Measurements from ENCODE around the gene ITSN2.
"Not testable (repeated sequence)": the region's sequence is repeated elsewhere in the genome, so short reads cannot be mapped to it uniquely, and the experiment has no call there.

ITSN2 gene

GRCh38 chr2:24206714-24207113, 153.6 kb downstream of the ITSN2 start:
- no peak overlapping the region for H3K4me3 ChIP-seq (ENCODE audit: low read length)
- no peaks in the 10 kb centered on the region for H3K9me3 ChIP-seq (ENCODE audit: control insufficient read depth, low read depth, low read length)
- H3K27me3 ChIP-seq (ENCODE audit: control insufficient read depth, insufficient read depth, low read length) = no peaks in the 10 kb centered on the region
- H3K27ac ChIP-seq (ENCODE audit: low read length) = no peak overlapping the region
- H3K36me3 ChIP-seq (ENCODE audit: control insufficient read depth, low read depth, low read length) = no peaks in the 10 kb centered on the region
- H3K4me1 ChIP-seq (ENCODE audit: control insufficient read depth, low read depth, low read length) = no peaks in the 10 kb centered on the region
- no peak overlapping the region for H3K9ac ChIP-seq (ENCODE audit: low read length)

GRCh38 chr2:24206242-24206641, 154.1 kb downstream of the ITSN2 start:
- no peak overlapping the region for H3K27ac ChIP-seq (ENCODE audit: low read length)

GRCh38 chr2:24205131-24205530, 155.2 kb downstream of the ITSN2 start:
- no peak overlapping the region for H3K27ac ChIP-seq (ENCODE audit: low read length)
- no peaks in the 10 kb centered on the region for H3K9me3 ChIP-seq (ENCODE audit: control insufficient read depth, low read depth, low read length)
- no peaks in the 10 kb centered on the region for H3K4me1 ChIP-seq (ENCODE audit: control insufficient read depth, low read depth, low read length)
- no peak overlapping the region for H3K4me3 ChIP-seq (ENCODE audit: low read length)
- H3K9ac ChIP-seq (ENCODE audit: low read length) = no peak overlapping the region
- H3K36me3 ChIP-seq (ENCODE audit: control insufficient read depth, low read depth, low read length) = no peaks in the 10 kb centered on the region
- no peaks in the 10 kb centered on the region for H3K27me3 ChIP-seq (ENCODE audit: control insufficient read depth, insufficient read depth, low read length)

More at GRCh38 chr2:24206242-24206641, 154.1 kb downstream of the ITSN2 start:
- Histone ChIP-seq H3K9me3 (ENCODE audit: control insufficient read depth, low read depth, low read length) (no peaks in the 10 kb centered on the region), H3K4me1 (ENCODE audit: control insufficient read depth, low read depth, low read length) (no peaks in the 10 kb centered on the region), H3K9ac (ENCODE audit: low read length) (no peak overlapping the region), H3K4me3 (ENCODE audit: low read length) (no peak overlapping the region), H3K36me3 (ENCODE audit: control insufficient read depth, low read depth, low read length) (no peaks in the 10 kb centered on the region), H3K27me3 (ENCODE audit: control insufficient read depth, insufficient read depth, low read length) (no peaks in the 10 kb centered on the region)

- H3K4me3 ChIP-seq (ENCODE audit: low read length) = no peak overlapping the region
- no peaks in the 10 kb centered on the region for H3K36me3 ChIP-seq (ENCODE audit: control insufficient read depth, low read depth, low read length)
- H3K4me1 ChIP-seq (ENCODE audit: control insufficient read depth, low read depth, low read length) = no peaks in the 10 kb centered on the region
- no peak overlapping the region for H3K9ac ChIP-seq (ENCODE audit: low read length)
- no peaks in the 10 kb centered on the region for H3K9me3 ChIP-seq (ENCODE audit: control insufficient read depth, low read depth, low read length)
- no peak overlapping the region for H3K27ac ChIP-seq (ENCODE audit: low read length)
- H3K27me3 ChIP-seq (ENCODE audit: control insufficient read depth, insufficient read depth, low read length) = no peaks in the 10 kb centered on the region
Observed at GRCh38 chr2:24204505-24204904, 155.8 kb downstream of the ITSN2 start.

GRCh38 chr2:24203787-24204150, 156.6 kb downstream of the ITSN2 start:
- no peaks in the 10 kb centered on the region for H3K4me1 ChIP-seq (ENCODE audit: control insufficient read depth, low read depth, low read length)
- no peak overlapping the region for H3K27ac ChIP-seq (ENCODE audit: low read length)
- no peak overlapping the region for H3K9ac ChIP-seq (ENCODE audit: low read length)
- H3K4me3 ChIP-seq (ENCODE audit: low read length) = no peak overlapping the region
- H3K27me3 ChIP-seq (ENCODE audit: control insufficient read depth, insufficient read depth, low read length) = no peaks in the 10 kb centered on the region
- no peaks in the 10 kb centered on the region for H3K9me3 ChIP-seq (ENCODE audit: control insufficient read depth, low read depth, low read length)
- no peaks in the 10 kb centered on the region for H3K36me3 ChIP-seq (ENCODE audit: control insufficient read depth, low read depth, low read length)

- Histone ChIP-seq H3K27me3 (ENCODE audit: control insufficient read depth, insufficient read depth, low read length) (no peaks in the 10 kb centered on the region), H3K27ac (ENCODE audit: low read length) (no peak overlapping the region), H3K9ac (ENCODE audit: low read length) (no peak overlapping the region), H3K36me3 (ENCODE audit: control insufficient read depth, low read depth, low read length) (no peaks in the 10 kb centered on the region), H3K4me3 (ENCODE audit: low read length) (no peak overlapping the region), H3K4me1 (ENCODE audit: control insufficient read depth, low read depth, low read length) (no peaks in the 10 kb centered on the region), H3K9me3 (ENCODE audit: control insufficient read depth, low read depth, low read length) (no peaks in the 10 kb centered on the region)
Observed at GRCh38 chr2:24203029-24203786, 157.1 kb downstream of the ITSN2 start.

GRCh38 chr2:24200799-24201198, 159.5 kb downstream of the ITSN2 start:
- Histone ChIP-seq H3K9me3 (ENCODE audit: control insufficient read depth, low read depth, low read length) (no peaks in the 10 kb centered on the region), H3K4me1 (ENCODE audit: control insufficient read depth, low read depth, low read length) (no peaks in the 10 kb centered on the region), H3K36me3 (ENCODE audit: control insufficient read depth, low read depth, low read length) (no peaks in the 10 kb centered on the region), H3K4me3 (ENCODE audit: low read length) (no peak overlapping the region), H3K9ac (ENCODE audit: low read length) (no peak overlapping the region), H3K27ac (ENCODE audit: low read length) (no peak overlapping the region), H3K27me3 (ENCODE audit: control insufficient read depth, insufficient read depth, low read length) (no peaks in the 10 kb centered on the region)

GRCh38 chr2:24199968-24200590, 160.3 kb downstream of the ITSN2 start:
- H3K9ac ChIP-seq (ENCODE audit: low read length) = no peak overlapping the region
- H3K4me3 ChIP-seq (ENCODE audit: low read length) = no peak overlapping the region
- H3K27ac ChIP-seq (ENCODE audit: low read length) = no peak overlapping the region

GRCh38 chr2:24197213-24197612, 163.1 kb downstream of the ITSN2 start:
- not testable (repeated sequence) for H3K4me1 ChIP-seq (ENCODE audit: control insufficient read depth, low read depth, low read length); H3K9ac ChIP-seq (ENCODE audit: low read length); H3K9me3 ChIP-seq (ENCODE audit: control insufficient read depth, low read depth, low read length); H3K27me3 ChIP-seq (ENCODE audit: control insufficient read depth, insufficient read depth, low read length); H3K4me3 ChIP-seq (ENCODE audit: low read length); H3K27ac ChIP-seq (ENCODE audit: low read length); H3K36me3 ChIP-seq (ENCODE audit: control insufficient read depth, low read depth, low read length)

More at GRCh38 chr2:24199968-24200590, 160.3 kb downstream of the ITSN2 start:
- Histone ChIP-seq H3K4me1 (ENCODE audit: control insufficient read depth, low read depth, low read length) (no peaks in the 10 kb centered on the region), H3K9me3 (ENCODE audit: control insufficient read depth, low read depth, low read length) (no peaks in the 10 kb centered on the region), H3K27me3 (ENCODE audit: control insufficient read depth, insufficient read depth, low read length) (no peaks in the 10 kb centered on the region), H3K36me3 (ENCODE audit: control insufficient read depth, low read depth, low read length) (no peaks in the 10 kb centered on the region)

GRCh38 chr2:24191848-24192247, 168.5 kb downstream of the ITSN2 start:
- Histone ChIP-seq H3K36me3 (ENCODE audit: control insufficient read depth, low read depth, low read length) (no peaks in the 10 kb centered on the region), H3K4me3 (ENCODE audit: low read length) (no peak overlapping the region), H3K27ac (ENCODE audit: low read length) (no peak overlapping the region), H3K9ac (ENCODE audit: low read length) (no peak overlapping the region), H3K27me3 (ENCODE audit: control insufficient read depth, insufficient read depth, low read length) (no peaks in the 10 kb centered on the region), H3K4me1 (ENCODE audit: control insufficient read depth, low read depth, low read length) (no peaks in the 10 kb centered on the region), H3K9me3 (ENCODE audit: control insufficient read depth, low read depth, low read length) (no peaks in the 10 kb centered on the region)

GRCh38 chr2:24191156-24191555, 169.2 kb downstream of the ITSN2 start:
- no peak overlapping the region for H3K27ac ChIP-seq (ENCODE audit: low read length)
- H3K9ac ChIP-seq (ENCODE audit: low read length) = no peak overlapping the region
- no peaks in the 10 kb centered on the region for H3K27me3 ChIP-seq (ENCODE audit: control insufficient read depth, insufficient read depth, low read length)
- no peaks in the 10 kb centered on the region for H3K36me3 ChIP-seq (ENCODE audit: control insufficient read depth, low read depth, low read length)
- no peaks in the 10 kb centered on the region for H3K4me1 ChIP-seq (ENCODE audit: control insufficient read depth, low read depth, low read length)
- no peak overlapping the region for H3K4me3 ChIP-seq (ENCODE audit: low read length)
- H3K9me3 ChIP-seq (ENCODE audit: control insufficient read depth, low read depth, low read length) = no peaks in the 10 kb centered on the region

GRCh38 chr2:24190503-24190902, 169.8 kb downstream of the ITSN2 start:
- H3K9me3 ChIP-seq (ENCODE audit: control insufficient read depth, low read depth, low read length) = no peaks in the 10 kb centered on the region
- no peaks in the 10 kb centered on the region for H3K36me3 ChIP-seq (ENCODE audit: control insufficient read depth, low read depth, low read length)
- H3K9ac ChIP-seq (ENCODE audit: low read length) = no peak overlapping the region

More at GRCh38 chr2:24190503-24190902, 169.8 kb downstream of the ITSN2 start:
- no peaks in the 10 kb centered on the region for H3K4me1 ChIP-seq (ENCODE audit: control insufficient read depth, low read depth, low read length)
- no peak overlapping the region for H3K27ac ChIP-seq (ENCODE audit: low read length)
- no peaks in the 10 kb centered on the region for H3K27me3 ChIP-seq (ENCODE audit: control insufficient read depth, insufficient read depth, low read length)
- no peak overlapping the region for H3K4me3 ChIP-seq (ENCODE audit: low read length)

All from iPS-18a (cell line).